ENCODE results near the gene SLC19A1. TPM values are rescaled to one million over a fixed set of nuclear protein-coding genes. Genes with fewer than 3 reads are reported as not detected.

Gene SLC19A1
- total and polyA plus RNA-seq, 4 experiments from 2014 or later = 7.4 to 9.8 (median 8.2) TPM

DNA sequence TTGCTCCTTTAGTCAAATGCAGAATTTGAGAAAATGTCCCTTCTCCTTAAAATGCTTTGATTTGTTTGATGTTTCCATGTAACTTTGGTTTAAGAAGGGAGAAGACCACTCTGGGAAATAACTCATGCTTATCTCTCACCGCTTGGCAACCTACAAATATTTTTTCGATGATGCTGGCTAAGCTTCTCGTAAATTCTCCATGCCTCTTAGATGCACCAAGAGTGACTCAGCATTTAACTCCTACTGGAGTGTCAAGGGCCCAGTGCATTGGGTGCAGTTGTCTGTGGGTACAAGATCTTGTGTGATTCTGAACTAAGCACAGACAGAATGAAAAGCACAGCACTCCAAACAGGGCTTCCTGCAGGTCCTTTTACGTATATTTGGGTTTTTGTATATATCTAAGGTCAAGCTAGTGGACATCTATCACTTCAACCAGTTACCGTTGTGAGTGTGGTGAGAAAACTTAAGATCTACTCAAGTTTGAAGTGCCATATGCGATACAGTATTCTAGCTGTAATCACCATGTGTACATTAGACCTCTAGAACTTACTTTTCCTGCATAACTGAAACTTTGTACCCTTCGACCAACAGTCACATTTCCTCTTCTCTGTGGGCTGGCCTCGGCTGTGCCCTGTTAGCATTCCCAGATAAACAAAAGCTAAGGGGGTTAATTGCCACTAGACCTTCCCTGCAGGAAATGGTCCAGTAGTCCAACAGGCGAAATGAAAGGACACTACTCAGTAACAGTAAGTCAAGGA is 81.5 kb downstream of the SLC19A1 start:
- no peaks in the 10 kb centered on the region for H3K4me1 Mint-ChIP-seq
- peaks cover 0 to 19% (median 9%) of the 10 kb centered on the region in 8 donors for H3K9me3 Mint-ChIP-seq
- CTCF ChIA-PET (ENCODE audit: partially characterized antibody) = no interaction called here
- H3K27me3 ChIP-seq (ENCODE audit: insufficient read depth, low read length) = no peaks in the 10 kb centered on the region
- intact Hi-C loops (cut with micrococcal nuclease) = no loop called here
- peaks cover 0 to 13% of the 10 kb centered on the region in 2 donors for H3K36me3 Mint-ChIP-seq
- DNase-seq = no peak
- peaks cover 6 to 8% of the 10 kb centered on the region in 2 donors for H3K27me3 Mint-ChIP-seq
- no peaks in the 10 kb centered on the region for H3K36me3 ChIP-seq (ENCODE audit: insufficient read depth, low read length)
- H3K9me3 ChIP-seq (ENCODE audit: control insufficient read depth in 1 of 2, low read length in 2 of 2) = no peaks in the 10 kb centered on the region
- no peak overlapping the region for H3K27ac Mint-ChIP-seq
- H3K4me3 Mint-ChIP-seq = no peak overlapping the region
- no peak overlapping the region for H3K4me3 ChIP-seq (ENCODE audit: low read length in 2 of 2)
- POLR2A ChIA-PET (ENCODE audit: partially characterized antibody) = no interaction called here
- no peak overlapping the region for H3K27ac ChIP-seq (ENCODE audit: low read depth, low read length)
- no peaks in the 10 kb centered on the region for H3K4me1 ChIP-seq (ENCODE audit: insufficient read depth, low read length)

DNA sequence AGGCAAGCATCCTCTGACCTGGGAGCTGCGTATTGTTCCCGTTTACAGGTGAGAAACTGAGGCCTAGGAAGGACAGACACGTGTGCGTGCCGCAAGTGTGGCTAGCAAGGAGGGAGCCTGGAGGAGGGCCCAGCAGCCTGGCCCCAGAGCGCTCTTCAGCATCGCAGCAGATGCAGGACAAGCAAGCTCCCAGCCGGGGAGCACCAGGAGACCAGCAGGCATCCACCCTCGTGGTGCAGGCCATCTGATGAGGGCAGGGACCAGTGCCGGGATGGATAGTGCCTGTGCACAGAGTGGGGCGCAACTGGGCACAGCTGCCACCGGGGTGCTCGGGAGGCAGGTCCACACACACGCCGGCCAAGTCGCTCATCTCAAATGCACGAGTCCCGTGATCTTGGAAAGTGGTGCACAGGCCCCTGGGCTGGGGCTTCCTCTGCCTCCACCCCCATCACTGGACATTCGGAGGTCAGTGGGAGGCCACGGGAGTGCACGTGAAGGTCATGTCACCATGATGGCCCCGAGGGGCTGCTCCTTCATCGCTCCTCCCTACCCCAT is 82.2 kb downstream of the SLC19A1 start:
- H3K36me3 ChIP-seq (ENCODE audit: insufficient read depth, low read length) = no peaks in the 10 kb centered on the region
- Mint-ChIP-seq H3K27me3 (peaks cover 4 to 8% of the 10 kb centered on the region in 2 donors), H3K36me3 (peaks cover 0 to 13% of the 10 kb centered on the region in 2 donors), H3K4me1 (no peaks in the 10 kb centered on the region), H3K27ac (no peak overlapping the region), H3K9me3 (peaks cover 0 to 19% (median 9%) of the 10 kb centered on the region in 8 donors), H3K4me3 (no peak overlapping the region)
- no peaks in the 10 kb centered on the region for H3K27me3 ChIP-seq (ENCODE audit: insufficient read depth, low read length)
- ChIA-PET CTCF (ENCODE audit: partially characterized antibody) (no interaction called here), POLR2A (ENCODE audit: partially characterized antibody) (interaction anchor here (0.9 kb wide), 1 partner anchor 8 kb away, joined by 3 read pairs; no protein-coding TSS in a partner anchor)
- DNase-seq = no peak
- no peaks in the 10 kb centered on the region for H3K4me1 ChIP-seq (ENCODE audit: insufficient read depth, low read length)
- H3K4me3 ChIP-seq (ENCODE audit: low read length in 2 of 2) = no peak overlapping the region
- no peak overlapping the region for H3K27ac ChIP-seq (ENCODE audit: low read depth, low read length)
- no peaks in the 10 kb centered on the region for H3K9me3 ChIP-seq (ENCODE audit: control insufficient read depth in 1 of 2, low read length in 2 of 2)
- intact Hi-C loops (cut with micrococcal nuclease) = no loop called here

DNA sequence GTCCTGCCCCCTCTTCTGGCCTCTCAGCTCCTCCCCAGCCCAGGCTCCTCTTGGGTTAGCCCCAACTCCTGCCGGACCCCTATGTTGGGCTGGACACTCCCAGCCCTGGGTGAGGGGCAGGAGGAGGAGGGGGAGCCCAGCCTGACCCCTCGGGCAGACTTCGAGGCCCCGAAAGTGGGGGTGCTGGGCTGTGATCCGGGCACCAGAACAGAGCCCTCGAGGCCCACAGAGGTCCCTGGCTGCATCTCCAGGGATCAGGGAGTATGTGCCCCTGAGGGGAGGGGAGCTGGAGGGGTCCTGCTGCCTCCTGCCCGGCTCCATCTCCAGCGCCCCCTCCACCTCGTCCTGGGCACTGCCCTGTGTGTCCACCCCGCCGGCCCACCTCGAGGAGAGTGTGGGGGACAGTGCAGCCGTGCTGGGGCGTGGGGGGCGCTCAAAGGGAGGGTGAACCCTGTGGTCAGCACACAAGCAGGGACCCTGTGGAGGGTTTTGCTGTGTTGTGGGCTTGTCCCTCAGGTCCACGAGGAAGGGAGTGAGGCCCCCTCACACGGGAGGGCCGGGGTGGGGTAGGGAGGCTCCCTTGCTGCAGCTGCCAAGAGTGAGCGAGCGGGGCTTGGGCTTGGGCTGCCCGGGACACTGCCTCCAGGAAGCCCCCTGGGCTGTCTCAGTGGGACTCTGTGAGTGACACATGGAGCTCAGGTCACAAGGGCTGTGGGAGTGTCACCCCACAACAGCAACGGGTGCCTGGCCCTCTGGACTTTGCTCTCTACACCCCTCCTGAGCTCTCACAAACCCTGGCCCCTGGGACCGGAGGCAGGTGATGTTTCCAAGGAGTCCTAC is 82.8 kb downstream of the SLC19A1 start:
- peaks cover 2 to 6% of the 10 kb centered on the region in 2 donors for H3K27me3 Mint-ChIP-seq
- H3K9me3 Mint-ChIP-seq = peaks cover 0 to 19% (median 9%) of the 10 kb centered on the region in 8 donors
- H3K4me1 Mint-ChIP-seq = no peaks in the 10 kb centered on the region
- intact Hi-C loops (cut with micrococcal nuclease) = no loop called here
- H3K4me3 Mint-ChIP-seq = no peak overlapping the region
- CTCF ChIA-PET (ENCODE audit: partially characterized antibody) = no interaction called here
- H3K36me3 Mint-ChIP-seq = peaks cover 0 to 8% of the 10 kb centered on the region in 2 donors
- no peak overlapping the region for H3K27ac ChIP-seq (ENCODE audit: low read depth, low read length)
- no peak overlapping the region for H3K4me3 ChIP-seq (ENCODE audit: low read length in 2 of 2)
- DNase-seq = no peak
- H3K27ac Mint-ChIP-seq = no peak overlapping the region
- no peaks in the 10 kb centered on the region for H3K36me3 ChIP-seq (ENCODE audit: insufficient read depth, low read length)
- no peaks in the 10 kb centered on the region for H3K9me3 ChIP-seq (ENCODE audit: control insufficient read depth in 1 of 2, low read length in 2 of 2)
- H3K4me1 ChIP-seq (ENCODE audit: insufficient read depth, low read length) = no peaks in the 10 kb centered on the region
- POLR2A ChIA-PET (ENCODE audit: partially characterized antibody) = interaction anchor here (0.9 kb wide), 1 partner anchor 9 kb away, joined by 3 read pairs; no protein-coding TSS in a partner anchor
- H3K27me3 ChIP-seq (ENCODE audit: insufficient read depth, low read length) = no peaks in the 10 kb centered on the region

DNA sequence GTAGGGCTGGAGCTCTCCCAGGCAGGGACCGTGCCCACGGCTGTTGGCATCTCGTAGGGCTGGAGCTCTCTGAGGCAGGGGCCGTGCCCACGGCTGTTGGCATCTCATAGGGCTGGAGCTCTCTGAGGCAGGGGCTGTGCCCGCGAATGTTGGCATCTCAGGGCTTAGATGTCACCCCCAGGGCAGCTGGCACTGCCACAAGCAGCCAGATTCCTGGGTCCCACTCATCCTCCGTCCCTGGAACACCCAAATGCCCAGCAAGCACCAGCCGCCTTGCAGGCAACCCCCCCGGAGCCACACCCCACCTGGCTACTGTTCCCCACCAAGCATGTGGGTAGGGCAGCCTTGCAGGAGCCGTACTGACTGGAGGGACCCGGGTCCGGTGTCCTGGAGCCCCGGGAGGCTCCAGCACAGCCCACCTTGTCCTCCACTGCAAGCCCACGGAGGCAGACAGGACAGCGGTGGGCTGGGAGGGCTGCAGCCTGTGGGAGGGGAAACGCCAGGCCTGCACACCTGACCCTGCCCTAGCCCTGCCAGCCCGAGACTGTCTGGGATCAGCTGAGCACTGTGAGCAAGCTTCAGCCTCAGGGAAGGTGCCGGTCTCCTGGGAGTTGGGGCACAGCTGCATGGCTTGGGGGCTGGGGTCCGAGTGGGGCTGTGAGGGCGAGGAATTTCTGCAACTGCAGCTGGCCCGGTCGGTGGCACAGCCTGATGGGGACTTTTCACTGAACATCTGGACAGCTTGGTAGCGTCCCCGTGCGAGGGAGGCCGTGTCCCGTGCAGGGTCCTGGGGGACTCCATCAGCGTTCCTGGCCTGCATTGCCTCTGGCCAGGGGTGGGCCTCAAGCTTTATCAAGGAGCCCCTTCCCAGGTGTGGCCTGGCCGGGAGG is 83.7 kb downstream of the SLC19A1 start:
- H3K27ac Mint-ChIP-seq = no peak overlapping the region
- Histone ChIP-seq H3K4me3 (ENCODE audit: low read length in 2 of 2) (no peak overlapping the region), H3K9me3 (ENCODE audit: control insufficient read depth in 1 of 2, low read length in 2 of 2) (no peaks in the 10 kb centered on the region), H3K27me3 (ENCODE audit: insufficient read depth, low read length) (no peaks in the 10 kb centered on the region), H3K4me1 (ENCODE audit: insufficient read depth, low read length) (no peaks in the 10 kb centered on the region), H3K36me3 (ENCODE audit: insufficient read depth, low read length) (no peaks in the 10 kb centered on the region), H3K27ac (ENCODE audit: low read depth, low read length) (no peak overlapping the region)
- no peaks in the 10 kb centered on the region for H3K4me1 Mint-ChIP-seq
- peaks cover 0 to 8% of the 10 kb centered on the region in 2 donors for H3K36me3 Mint-ChIP-seq
- CTCF ChIA-PET (ENCODE audit: partially characterized antibody) = no interaction called here
- peaks cover 2 to 6% of the 10 kb centered on the region in 2 donors for H3K27me3 Mint-ChIP-seq
- POLR2A ChIA-PET (ENCODE audit: partially characterized antibody) = no interaction called here
- intact Hi-C loops (cut with micrococcal nuclease) = no loop called here
- peaks cover 0 to 19% (median 9%) of the 10 kb centered on the region in 8 donors for H3K9me3 Mint-ChIP-seq
- H3K4me3 Mint-ChIP-seq = no peak overlapping the region
- DNase-seq = no peak

DNA sequence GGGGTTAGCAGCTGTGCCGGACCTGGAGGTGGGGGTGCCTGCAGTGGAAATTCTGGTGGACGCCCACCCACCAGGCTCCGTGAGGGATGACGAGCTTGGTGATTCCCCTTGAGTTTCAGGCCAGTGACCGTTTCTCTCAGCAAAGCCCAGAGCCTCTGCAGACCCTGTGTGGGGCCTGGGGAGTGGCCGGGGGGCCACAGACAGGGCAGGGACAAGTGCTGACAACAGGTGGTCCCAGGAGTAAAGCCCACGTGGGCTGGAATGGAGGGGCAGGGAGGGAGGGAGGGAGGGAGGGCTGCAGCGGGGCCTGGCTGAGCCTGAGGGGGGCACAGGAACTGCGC is 84.4 kb downstream of the SLC19A1 start:
- POLR2A ChIA-PET (ENCODE audit: partially characterized antibody) = no interaction called here
- Histone ChIP-seq H3K36me3 (ENCODE audit: insufficient read depth, low read length) (no peaks in the 10 kb centered on the region), H3K9me3 (ENCODE audit: control insufficient read depth in 1 of 2, low read length in 2 of 2) (no peaks in the 10 kb centered on the region), H3K4me3 (ENCODE audit: low read length in 2 of 2) (no peak overlapping the region), H3K4me1 (ENCODE audit: insufficient read depth, low read length) (no peaks in the 10 kb centered on the region), H3K27me3 (ENCODE audit: insufficient read depth, low read length) (no peaks in the 10 kb centered on the region), H3K27ac (ENCODE audit: low read depth, low read length) (no peak overlapping the region)
- intact Hi-C loops (cut with micrococcal nuclease) = no loop called here
- peaks cover 2 to 19% (median 9%) of the 10 kb centered on the region in 8 donors for H3K9me3 Mint-ChIP-seq
- CTCF ChIA-PET (ENCODE audit: partially characterized antibody) = no interaction called here
- H3K27me3 Mint-ChIP-seq = peaks cover 2 to 6% of the 10 kb centered on the region in 2 donors
- peaks cover 0 to 6% (median 1%) of the 10 kb centered on the region in 4 donors for H3K4me1 Mint-ChIP-seq
- peaks cover 0 to 8% of the 10 kb centered on the region in 2 donors for H3K36me3 Mint-ChIP-seq
- DNase-seq = no peak
- no peak overlapping the region for H3K4me3 Mint-ChIP-seq
- no peak overlapping the region for H3K27ac Mint-ChIP-seq

DNA sequence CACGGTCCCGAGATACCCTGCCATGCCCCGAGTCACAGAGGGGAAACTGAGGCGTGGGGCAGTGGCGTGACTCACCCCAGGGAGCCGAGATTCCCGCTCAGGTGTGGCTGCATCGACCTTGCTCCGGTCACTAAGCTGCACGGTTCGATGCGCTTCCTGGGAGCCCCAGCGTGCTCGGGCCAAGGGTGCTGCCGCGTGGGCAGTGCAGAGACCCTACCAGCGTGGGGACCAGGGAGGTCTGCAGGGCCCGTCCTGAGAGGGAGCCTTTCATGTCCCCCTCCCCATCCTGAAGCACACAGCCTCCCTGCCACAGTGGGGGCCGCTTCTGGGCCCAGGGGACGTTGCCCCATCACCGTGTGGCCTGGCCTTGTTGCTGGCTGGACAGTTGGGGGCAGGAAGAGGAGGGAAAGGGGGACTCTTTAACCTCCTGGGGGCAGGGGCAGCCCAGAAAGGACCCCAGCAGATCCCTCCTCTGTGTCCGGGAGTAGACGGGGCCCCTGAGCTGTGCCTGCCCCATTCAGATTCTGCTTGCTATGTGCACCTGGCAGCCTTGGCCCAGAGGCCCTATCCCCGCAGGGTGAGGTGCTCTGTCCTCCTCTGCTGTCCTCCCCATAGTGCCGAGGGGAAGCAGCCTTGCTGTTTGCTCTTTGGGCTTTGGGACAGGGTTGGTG is 84.9 kb downstream of the SLC19A1 start:
- Mint-ChIP-seq H3K27ac (no peak overlapping the region), H3K36me3 (peaks cover 0 to 6% of the 10 kb centered on the region in 2 donors), H3K4me1 (peaks cover 0 to 6% (median 1%) of the 10 kb centered on the region in 4 donors), H3K4me3 (no peak overlapping the region), H3K27me3 (peaks cover 2 to 3% of the 10 kb centered on the region in 2 donors), H3K9me3 (peaks cover 2 to 14% (median 6%) of the 10 kb centered on the region in 8 donors)
- no peaks in the 10 kb centered on the region for H3K36me3 ChIP-seq (ENCODE audit: insufficient read depth, low read length)
- intact Hi-C loops (cut with micrococcal nuclease) = no loop called here
- H3K4me1 ChIP-seq (ENCODE audit: insufficient read depth, low read length) = no peaks in the 10 kb centered on the region
- no peak overlapping the region for H3K4me3 ChIP-seq (ENCODE audit: low read length in 2 of 2)
- no peak for DNase-seq
- no peak overlapping the region for H3K27ac ChIP-seq (ENCODE audit: low read depth, low read length)
- H3K27me3 ChIP-seq (ENCODE audit: insufficient read depth, low read length) = no peaks in the 10 kb centered on the region
- ChIA-PET CTCF (ENCODE audit: partially characterized antibody) (no interaction called here), POLR2A (ENCODE audit: partially characterized antibody) (no interaction called here)
- H3K9me3 ChIP-seq (ENCODE audit: control insufficient read depth in 1 of 2, low read length in 2 of 2) = no peaks in the 10 kb centered on the region
